Stimulated activated effector memory CD8-positive, alpha-beta T cell treated with anti-CD3 and anti-CD28 coated beads, Interleukin-12 subunit alpha, Interleukin-12 subunit beta, amount 100 ng/mL, for 72 hours (primary cell): ENCODE results near the gene OR10Z1.

Experiments
- ATAC-seq: fragments of 150-1000 bp; cut with Tn5 transposase; 2 replicates; pipeline ENCODE4 v1.10.0; 2021
- DNase-seq, 2 donors: peaks; one replicate each; pipeline ENCODE4 v3.0.0; 2021 to 2022; ENCODE audit warnings: low spot score in 2 of 2
- H3K27ac Mint-ChIP-seq: one replicate; pipeline ENCODE4 v1.8.0; 2022; ENCODE audit warnings: mild to moderate bottlenecking, mixed read lengths
- H3K36me3 Mint-ChIP-seq: one replicate; pipeline ENCODE4 v1.8.0; 2022; ENCODE audit warnings: mild to moderate bottlenecking, mixed read lengths
- H3K4me1 Mint-ChIP-seq: one replicate; pipeline ENCODE4 v1.8.0; 2022; ENCODE audit warnings: mixed read lengths
- H3K4me3 Mint-ChIP-seq: one replicate; pipeline ENCODE4 v1.8.0; 2022; ENCODE audit warnings: mild to moderate bottlenecking, mixed read lengths
- H3K9me3 Mint-ChIP-seq: one replicate; pipeline ENCODE4 v1.8.0; 2022; ENCODE audit warnings: mixed read lengths

Gene OR10Z1

GRCh38 chr1:158604968-158605367, at the start of gene OR10Z1:
TSS of gene OR10Z1 (plus strand) at chr1:158605268. CDS start at chr1:158606439, 1,171 bp downstream.
- Mint-ChIP-seq H3K4me3 (no peak within 1 kb of the TSS), H3K4me1 (no peaks in the 10 kb centered on the region), H3K36me3 (no peaks in the 10 kb centered on the region), H3K27ac (no peak within 1 kb of the TSS), H3K9me3 (no peaks in the 10 kb centered on the region)
- ATAC-seq (no peak), DNase-seq (no peak)

- DNase-seq: no peak
- Mint-ChIP-seq H3K4me3 (no peak overlapping the region), H3K27ac (no peak overlapping the region), H3K4me1 (no peaks in the 10 kb centered on the region), H3K36me3 (no peaks in the 10 kb centered on the region), H3K9me3 (no peaks in the 10 kb centered on the region)
- ATAC-seq: no peak
These were observed 45.4 kb upstream of the OR10Z1 start for GRCh38 chr1:158559696-158560095.

- Mint-ChIP-seq H3K36me3 (no peaks in the 10 kb centered on the region), H3K9me3 (no peaks in the 10 kb centered on the region), H3K4me3 (no peak overlapping the region), H3K4me1 (no peaks in the 10 kb centered on the region), H3K27ac (no peak overlapping the region)
- DNase-seq (no peak), ATAC-seq (no peak)
These were observed 41.2 kb upstream of the OR10Z1 start for GRCh38 chr1:158563853-158564252.

GRCh38 chr1:158564608-158565007, 40.5 kb upstream of the OR10Z1 start:
- no peaks in the 10 kb centered on the region for H3K9me3 Mint-ChIP-seq
- ATAC-seq (no peak), DNase-seq (no peak)
- H3K4me1 Mint-ChIP-seq: no peaks in the 10 kb centered on the region
- H3K36me3 Mint-ChIP-seq: no peaks in the 10 kb centered on the region
- no peak overlapping the region for H3K27ac Mint-ChIP-seq
- no peak overlapping the region for H3K4me3 Mint-ChIP-seq

GRCh38 chr1:158570480-158570879, 34.6 kb upstream of the OR10Z1 start, which contains the start of gene OR6P1:
TSS of gene OR6P1 (minus strand) at chr1:158570580. CDS start at chr1:158563604, 6,976 bp downstream.
- H3K4me1 Mint-ChIP-seq: no peaks in the 10 kb centered on the region
- DNase-seq (no peak), ATAC-seq (no peak)
- H3K36me3 Mint-ChIP-seq: no peaks in the 10 kb centered on the region
- H3K27ac Mint-ChIP-seq: no peak within 1 kb of the TSS
- H3K9me3 Mint-ChIP-seq: no peaks in the 10 kb centered on the region
- H3K4me3 Mint-ChIP-seq: no peak within 1 kb of the TSS

GRCh38 chr1:158572226-158572625, 32.8 kb upstream of the OR10Z1 start:
- no peak for ATAC-seq
- Mint-ChIP-seq H3K4me1 (no peaks in the 10 kb centered on the region), H3K27ac (no peak overlapping the region), H3K4me3 (no peak overlapping the region), H3K9me3 (no peaks in the 10 kb centered on the region), H3K36me3 (no peaks in the 10 kb centered on the region)
- no peak for DNase-seq

- no peaks in the 10 kb centered on the region for H3K9me3 Mint-ChIP-seq
- no peak for ATAC-seq
- no peaks in the 10 kb centered on the region for H3K36me3 Mint-ChIP-seq
- no peak overlapping the region for H3K4me3 Mint-ChIP-seq
- DNase-seq: no peak
- no peaks in the 10 kb centered on the region for H3K4me1 Mint-ChIP-seq
- no peak overlapping the region for H3K27ac Mint-ChIP-seq
These were observed 27.5 kb upstream of the OR10Z1 start for GRCh38 chr1:158577561-158577960.

GRCh38 chr1:158579733-158580132, 25.3 kb upstream of the OR10Z1 start, which contains the start of gene OR10X1:
TSS of gene OR10X1 (minus strand) at chr1:158579899. CDS start at chr1:158579899, 0 bp downstream.
- ATAC-seq: no peak
- no peak within 1 kb of the TSS for H3K27ac Mint-ChIP-seq
- DNase-seq: no peak
- H3K4me1 Mint-ChIP-seq: no peaks in the 10 kb centered on the region
- no peaks in the 10 kb centered on the region for H3K36me3 Mint-ChIP-seq
- H3K4me3 Mint-ChIP-seq: no peak within 1 kb of the TSS
- H3K9me3 Mint-ChIP-seq: no peaks in the 10 kb centered on the region

GRCh38 chr1:158583962-158584361, 21.1 kb upstream of the OR10Z1 start:
- no peaks in the 10 kb centered on the region for H3K4me1 Mint-ChIP-seq
- no peak for DNase-seq
- no peak for ATAC-seq
- H3K27ac Mint-ChIP-seq: no peak overlapping the region
- peaks cover 5% of the 10 kb centered on the region for H3K9me3 Mint-ChIP-seq
- H3K4me3 Mint-ChIP-seq: no peak overlapping the region
- H3K36me3 Mint-ChIP-seq: no peaks in the 10 kb centered on the region

- Mint-ChIP-seq H3K27ac (no peak overlapping the region), H3K36me3 (no peaks in the 10 kb centered on the region), H3K4me1 (no peaks in the 10 kb centered on the region), H3K4me3 (no peak overlapping the region), H3K9me3 (peaks cover 7% of the 10 kb centered on the region)
- ATAC-seq: no peak
- no peak for DNase-seq
These were observed 18.1 kb upstream of the OR10Z1 start for GRCh38 chr1:158586942-158587341.

- H3K4me1 Mint-ChIP-seq: no peaks in the 10 kb centered on the region
- no peak overlapping the region for H3K4me3 Mint-ChIP-seq
- H3K36me3 Mint-ChIP-seq: no peaks in the 10 kb centered on the region
- no peak overlapping the region for H3K27ac Mint-ChIP-seq
- H3K9me3 Mint-ChIP-seq: peaks cover 23% of the 10 kb centered on the region
- no peak for ATAC-seq
- no peak for DNase-seq
These were observed 4.3 kb upstream of the OR10Z1 start for GRCh38 chr1:158600735-158601134.

- DNase-seq: no peak
- H3K4me3 Mint-ChIP-seq: no peak overlapping the region
- H3K9me3 Mint-ChIP-seq: no peaks in the 10 kb centered on the region
- no peak for ATAC-seq
- H3K27ac Mint-ChIP-seq: no peak overlapping the region
- no peaks in the 10 kb centered on the region for H3K36me3 Mint-ChIP-seq
- H3K4me1 Mint-ChIP-seq: no peaks in the 10 kb centered on the region
These were observed 2.2 kb downstream of the OR10Z1 start for GRCh38 chr1:158607296-158607695.

- no peak overlapping the region for H3K27ac Mint-ChIP-seq
- no peaks in the 10 kb centered on the region for H3K9me3 Mint-ChIP-seq
- ATAC-seq (no peak), DNase-seq (no peak)
- no peak overlapping the region for H3K4me3 Mint-ChIP-seq
- H3K36me3 Mint-ChIP-seq: no peaks in the 10 kb centered on the region
- H3K4me1 Mint-ChIP-seq: no peaks in the 10 kb centered on the region
These were observed 6.8 kb downstream of the OR10Z1 start for GRCh38 chr1:158611916-158612315.

GRCh38 chr1:158613764-158614163, 8.7 kb downstream of the OR10Z1 start:
- Mint-ChIP-seq H3K4me1 (no peaks in the 10 kb centered on the region), H3K9me3 (no peaks in the 10 kb centered on the region), H3K27ac (no peak overlapping the region), H3K36me3 (no peaks in the 10 kb centered on the region), H3K4me3 (no peak overlapping the region)
- ATAC-seq: no peak
- no peak for DNase-seq

GRCh38 chr1:158638146-158638545, 33.1 kb downstream of the OR10Z1 start:
- H3K36me3 Mint-ChIP-seq: no peaks in the 10 kb centered on the region
- no peak for DNase-seq
- no peaks in the 10 kb centered on the region for H3K9me3 Mint-ChIP-seq
- ATAC-seq: no peak
- no peak overlapping the region for H3K27ac Mint-ChIP-seq
- no peak overlapping the region for H3K4me3 Mint-ChIP-seq
- no peaks in the 10 kb centered on the region for H3K4me1 Mint-ChIP-seq

GRCh38 chr1:158638904-158639303, 33.8 kb downstream of the OR10Z1 start:
- Mint-ChIP-seq H3K27ac (no peak overlapping the region), H3K4me3 (no peak overlapping the region), H3K4me1 (no peaks in the 10 kb centered on the region)

GRCh38 chr1:158644449-158644848, 39.4 kb downstream of the OR10Z1 start:
- DNase-seq (no peak), ATAC-seq (no peak)
- Mint-ChIP-seq H3K4me1 (peaks cover 16% of the 10 kb centered on the region), H3K4me3 (no peak overlapping the region), H3K36me3 (no peaks in the 10 kb centered on the region), H3K9me3 (no peaks in the 10 kb centered on the region), H3K27ac (no peak overlapping the region)

More at GRCh38 chr1:158638904-158639303, 33.8 kb downstream of the OR10Z1 start:
- DNase-seq: no peak
- Mint-ChIP-seq H3K9me3 (no peaks in the 10 kb centered on the region), H3K36me3 (no peaks in the 10 kb centered on the region)
- ATAC-seq: no peak
